GM18519 (cell line): ENCODE results near the gene HS3ST2.
"Not testable (repeated sequence)": the region's sequence is repeated elsewhere in the genome, so short reads cannot be mapped to it uniquely, and the experiment has no call there.

Source experiments
- ATAC-seq: cut with Tn5 transposase; IDR thresholded peaks from one replicate; pipeline ENCODE4 v1.9.1; 2021; ENCODE audit warnings: mild to moderate bottlenecking, moderate library complexity; ENCODE audit not compliant: unreplicated experiment, low FRiP score

HS3ST2 gene

DNA sequence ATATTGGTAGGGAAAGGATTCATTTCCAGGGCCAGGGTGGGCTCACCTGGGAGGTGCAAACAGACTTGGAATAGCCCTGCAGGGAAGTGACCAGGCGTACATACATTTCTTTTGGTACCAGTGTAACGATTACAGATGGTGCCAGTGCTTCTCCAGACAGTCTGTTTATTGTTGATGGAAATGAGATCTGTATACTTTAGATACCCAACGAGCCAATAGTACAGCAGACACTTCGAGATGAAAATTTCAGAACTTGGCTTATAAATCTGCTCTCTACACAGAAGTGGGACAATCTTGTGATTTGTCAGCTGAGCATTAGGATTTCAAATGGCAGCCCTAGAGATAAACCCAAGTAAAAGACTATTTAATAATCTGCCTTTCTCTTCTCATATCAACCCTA is 57.9 kb downstream of the HS3ST2 start:
- no peak for ATAC-seq

DNA sequence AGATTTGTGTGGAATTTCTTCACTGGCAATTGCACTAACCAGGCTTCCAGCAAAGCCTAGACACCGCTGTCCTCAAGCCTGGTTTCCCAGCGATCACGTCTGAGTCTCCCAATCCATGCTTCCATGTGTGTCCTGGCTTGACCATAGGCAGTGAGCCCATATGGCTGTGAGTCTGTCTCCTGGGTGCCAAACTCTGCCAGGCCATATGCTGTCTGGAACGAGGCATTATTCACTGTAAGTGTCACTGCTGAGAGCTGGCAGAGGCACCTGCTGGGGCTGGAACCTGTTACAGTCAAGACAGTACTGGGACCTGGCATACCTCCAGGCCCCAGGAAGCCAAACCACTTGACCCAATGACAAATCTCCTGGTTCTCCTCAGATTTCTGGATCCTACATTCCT is 60.4 kb downstream of the HS3ST2 start:
- no peak for ATAC-seq

GRCh38 chr16:22878955-22879354 is 65.0 kb downstream of the HS3ST2 start:
- ATAC-seq = no peak

- ATAC-seq = no peak
Observed at GRCh38 chr16:22879466-22879865, 65.5 kb downstream of the HS3ST2 start.

DNA sequence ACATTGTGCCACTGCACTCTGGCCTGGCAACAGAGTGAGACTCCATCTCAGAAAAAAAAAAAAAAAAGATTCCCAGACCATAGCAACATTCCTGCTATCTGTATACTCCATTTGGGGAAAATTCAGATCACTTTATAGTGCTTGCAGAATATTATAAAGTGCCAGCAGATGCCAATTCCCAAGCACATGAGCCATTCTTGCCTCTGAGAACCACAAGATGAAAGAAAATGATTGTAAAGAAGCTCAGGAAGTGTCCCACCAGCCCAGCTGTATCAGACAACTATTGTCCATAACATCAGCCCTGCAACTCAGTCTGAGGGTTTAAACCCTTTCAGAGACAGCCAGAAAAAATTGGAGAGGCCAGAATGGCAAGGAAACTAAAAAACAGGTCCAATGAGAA is 69.0 kb downstream of the HS3ST2 start:
- ATAC-seq = no peak

GRCh38 chr16:22885951-22886350 is 72.0 kb downstream of the HS3ST2 start:
- ATAC-seq = no peak

DNA sequence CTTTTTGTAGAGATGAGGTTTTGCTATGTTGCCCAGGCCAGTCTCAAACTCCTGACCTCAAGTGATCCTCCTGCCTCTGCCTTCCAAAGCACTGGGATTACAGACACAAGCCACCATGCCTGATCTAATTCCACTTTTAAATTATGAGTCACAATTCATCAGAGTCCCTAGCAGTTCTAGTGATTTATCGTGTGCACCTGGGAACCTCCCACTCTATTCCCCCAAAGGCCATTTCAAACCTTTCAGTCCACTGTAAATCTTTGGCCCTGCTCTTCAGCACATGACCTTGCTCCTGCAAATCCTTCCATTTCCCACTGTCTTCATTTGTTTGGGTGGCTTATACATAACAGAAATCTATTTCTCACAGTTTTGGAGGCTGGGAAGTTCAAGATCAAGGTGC is 73.0 kb downstream of the HS3ST2 start:
- ATAC-seq = no peak

DNA sequence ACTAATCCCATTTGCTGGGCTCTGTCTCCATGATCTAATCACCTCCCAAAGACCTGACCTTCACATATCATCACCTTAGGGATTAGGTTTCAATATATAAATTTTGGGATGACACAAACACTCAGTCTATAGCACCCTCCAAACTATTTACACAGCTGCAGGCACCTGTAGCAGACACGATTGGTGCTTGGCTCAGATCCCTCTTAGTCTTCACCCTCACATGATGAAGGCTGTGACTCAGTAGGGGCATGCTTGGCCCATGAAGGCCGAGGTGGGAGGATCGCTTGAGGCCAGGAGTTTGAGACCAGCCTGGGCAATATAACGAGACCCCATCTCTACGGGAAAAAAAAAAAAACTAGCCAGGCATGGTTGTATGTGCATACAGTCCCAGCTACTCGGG is 73.5 kb downstream of the HS3ST2 start:
- no peak for ATAC-seq

GRCh38 chr16:22888791-22889190 is 74.8 kb downstream of the HS3ST2 start:
- ATAC-seq = no peak

GRCh38 chr16:22890976-22891375 is 77.0 kb downstream of the HS3ST2 start:
- ATAC-seq = no peak

DNA sequence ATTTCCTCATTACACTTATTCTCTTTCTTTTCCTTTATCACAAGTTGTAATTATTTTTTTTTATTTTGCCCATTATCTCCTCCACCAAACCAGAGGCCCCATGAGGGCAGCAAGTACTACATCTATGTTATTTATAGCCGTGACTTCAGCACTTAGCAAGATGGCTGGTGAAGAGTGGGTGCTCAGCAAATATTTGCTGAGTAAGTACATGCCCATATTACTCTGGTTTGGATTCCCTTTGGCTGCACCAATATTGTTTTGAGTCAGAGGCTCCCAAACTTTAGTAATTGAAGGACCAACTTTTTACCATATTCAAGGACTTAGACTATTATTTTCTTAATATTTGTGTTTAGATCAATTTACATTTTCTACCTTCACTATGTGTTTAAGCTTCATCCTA is 83.2 kb downstream of the HS3ST2 start:
- no peak for ATAC-seq

GRCh38 chr16:22898131-22898530 is 84.2 kb downstream of the HS3ST2 start:
- ATAC-seq = no peak

- ATAC-seq = no peak
Observed at GRCh38 chr16:22898874-22899348, 84.9 kb downstream of the HS3ST2 start.

GRCh38 chr16:22899567-22899966 is 85.6 kb downstream of the HS3ST2 start:
- not testable (repeated sequence) for ATAC-seq

- no peak for ATAC-seq
Observed at GRCh38 chr16:22900863-22901262, 86.9 kb downstream of the HS3ST2 start.

- no peak for ATAC-seq
Observed at GRCh38 chr16:22901563-22901962, 87.6 kb downstream of the HS3ST2 start.

GRCh38 chr16:22903716-22904115 is 89.8 kb downstream of the HS3ST2 start:
- no peak for ATAC-seq

GRCh38 chr16:22912654-22913053 is 98.7 kb downstream of the HS3ST2 start:
- ATAC-seq = no peak

GRCh38 chr16:22915003-22915402 is 101.0 kb downstream of the HS3ST2 start:
- ATAC-seq = no peak

GRCh38 chr16:22923491-22923890 is 109.5 kb downstream of the HS3ST2 start:
- ATAC-seq = no peak

- no peak for ATAC-seq
Observed at GRCh38 chr16:22924492-22924891, 110.5 kb downstream of the HS3ST2 start.

DNA sequence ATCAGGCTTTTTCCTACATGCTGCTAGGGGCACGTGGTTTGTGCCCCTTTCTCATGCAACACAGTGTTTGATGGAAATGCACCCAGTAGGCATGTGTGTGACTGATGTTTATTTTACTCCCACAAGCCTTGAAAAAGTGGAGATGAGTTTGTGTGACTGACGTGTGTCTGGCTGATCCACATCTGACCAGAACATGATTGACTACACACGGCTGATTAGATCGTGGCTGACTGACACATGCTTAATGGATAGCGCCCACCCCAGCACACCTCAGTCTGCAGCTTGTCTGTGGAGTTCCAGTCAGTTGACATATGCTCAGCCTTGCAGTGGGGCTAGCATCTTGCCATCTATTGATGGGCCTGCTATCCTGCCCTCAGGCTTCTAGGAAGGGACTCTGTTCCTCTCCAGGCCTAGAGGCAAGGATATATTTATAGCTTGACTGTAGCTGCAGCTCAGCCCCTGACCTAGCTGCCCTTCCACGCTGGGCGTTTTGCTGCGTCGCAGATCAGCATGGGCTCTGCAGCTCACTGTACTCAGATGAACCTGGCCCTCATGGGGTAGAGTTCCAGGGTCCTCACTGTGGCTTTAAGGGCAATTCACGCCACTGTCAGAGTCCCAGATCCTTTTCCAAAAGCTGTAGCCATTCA is 112.3 kb downstream of the HS3ST2 start:
- ATAC-seq = no peak

- ATAC-seq = no peak
Observed at GRCh38 chr16:22927306-22927705, 113.3 kb downstream of the HS3ST2 start.
